HL-60 (cell line): Measurements from ENCODE around the gene GABRB1.

Source experiments
- DNase-seq, 2 experiments: peaks; one replicate each; pipeline ENCODE4 v3.0.0-alpha.2; 2010 to 2020; ENCODE audit warnings: low read depth in 1 of 2, low spot score in 1 of 2
- H3K27ac ChIP-seq: fragments of 250-450 bp; sonication (Bioruptor Pico); replicated peaks from 2 replicates; pipeline ENCODE4 v1.5.1; 2020; ENCODE audit warnings: mild to moderate bottlenecking, moderate library complexity
- H3K27me3 ChIP-seq: fragments of 250-450 bp; sonication (Bioruptor Pico); 2 replicates; pipeline ENCODE4 v1.5.1; 2021; ENCODE audit warnings: mild to moderate bottlenecking, moderate library complexity; ENCODE audit not compliant: insufficient read depth, poor library complexity, severe bottlenecking
- H3K4me3 ChIP-seq: replicated peaks from 2 replicates; pipeline ENCODE4 v1.5.1; 2011; ENCODE audit warnings: mild to moderate bottlenecking, control low read depth, low read length; ENCODE audit not compliant: insufficient read depth
- CTCF ChIP-seq: IDR thresholded peaks from one replicate; pipeline ENCODE4 v1.5.1; 2011; ENCODE audit warnings: low read length, control low read depth, inconsistent platforms; ENCODE audit not compliant: insufficient read depth
- GABPA ChIP-seq: IDR thresholded peaks from 2 replicates; pipeline ENCODE4 v1.6.1; 2012; ENCODE audit warnings: low read depth
- POLR2AphosphoS5 ChIP-seq: IDR thresholded peaks from 2 replicates; pipeline ENCODE4 v1.6.1; 2012; ENCODE audit warnings: low read depth
- REST ChIP-seq: IDR thresholded peaks from 2 replicates; pipeline ENCODE4 v1.6.1; 2012; ENCODE audit warnings: low read depth; ENCODE audit not compliant: insufficient replicate concordance
- SPI1 ChIP-seq: IDR thresholded peaks from 2 replicates; pipeline ENCODE4 v1.6.1; 2012; ENCODE audit warnings: low read depth, mild to moderate bottlenecking, borderline replicate concordance

GABRB1 gene

GRCh38 chr4:47074816-47075215, 43.4 kb downstream of the GABRB1 start:
- no peak overlapping the region for H3K27ac ChIP-seq
- TF ChIP-seq POLR2AphosphoS5, result no peak

DNA sequence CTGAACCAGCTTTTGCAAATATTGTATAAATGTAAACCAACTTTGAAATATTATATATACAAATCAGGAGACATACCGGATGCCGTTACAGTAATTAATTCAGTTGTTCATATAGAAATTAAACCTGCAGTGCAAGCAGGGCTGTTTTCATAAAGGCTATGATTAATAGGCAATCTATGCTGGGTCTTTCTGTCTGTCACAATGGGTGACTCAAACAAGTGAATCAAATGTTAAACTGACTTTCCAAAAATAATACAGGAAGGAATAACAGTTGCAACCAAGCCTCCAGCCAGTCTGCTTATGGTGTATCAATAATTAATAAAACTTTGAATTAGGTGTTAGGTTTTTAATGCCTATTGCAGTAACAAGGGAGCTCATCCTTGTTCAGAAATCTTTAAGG, 43.9 kb downstream of the GABRB1 start:
- no peak for DNase-seq
- Histone ChIP-seq H3K27ac (no peak overlapping the region), H3K27me3 (no peaks in the 10 kb centered on the region), H3K4me3 (no peak overlapping the region)
- no peak for TF ChIP-seq GABPA
- TF ChIP-seq SPI1, result no peak
- no peak for TF ChIP-seq POLR2AphosphoS5
- TF ChIP-seq REST, result no peak
- no peak for TF ChIP-seq CTCF

More at GRCh38 chr4:47074816-47075215, 43.4 kb downstream of the GABRB1 start:
- Histone ChIP-seq H3K4me3 (no peak overlapping the region), H3K27me3 (no peaks in the 10 kb centered on the region)
- no peak for DNase-seq

GRCh38 chr4:47075919-47076318, 44.6 kb downstream of the GABRB1 start:
- TF ChIP-seq REST (no peak), POLR2AphosphoS5 (no peak), GABPA (no peak), SPI1 (no peak), CTCF (no peak)
- Histone ChIP-seq H3K4me3 (no peak overlapping the region), H3K27me3 (no peaks in the 10 kb centered on the region), H3K27ac (no peak overlapping the region)
- no peak for DNase-seq

DNA sequence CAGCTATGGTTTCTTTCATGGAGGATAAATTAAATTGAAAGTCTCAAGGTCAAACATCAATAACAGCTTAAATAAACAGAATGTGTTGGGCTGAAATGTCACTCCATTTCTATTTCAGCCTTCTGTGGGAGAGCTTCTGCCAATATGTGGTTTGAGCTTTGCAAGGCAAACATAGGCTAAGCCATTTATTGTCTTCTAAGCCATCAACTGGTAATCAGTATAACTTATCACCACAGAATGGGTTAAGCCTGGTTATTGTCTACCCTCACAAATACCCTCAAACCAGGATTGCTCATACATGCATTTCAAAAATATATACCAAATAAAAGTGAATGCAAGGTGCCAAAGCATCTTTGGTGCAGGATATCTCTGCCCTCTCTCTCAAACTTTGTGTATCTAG, 52.7 kb downstream of the GABRB1 start:
- Histone ChIP-seq H3K27me3 (no peaks in the 10 kb centered on the region), H3K4me3 (no peak overlapping the region), H3K27ac (no peak overlapping the region)
- no peak for DNase-seq
- TF ChIP-seq REST, result no peak
- TF ChIP-seq SPI1, result no peak
- TF ChIP-seq GABPA, result no peak
- no peak for TF ChIP-seq POLR2AphosphoS5
- TF ChIP-seq CTCF, result no peak
